ENCODE results near the gene VPS4A.
A peak's percentile ranks its signal among the peaks of the same experiment; 100 is the strongest.

The VPS4A gene

DNA sequence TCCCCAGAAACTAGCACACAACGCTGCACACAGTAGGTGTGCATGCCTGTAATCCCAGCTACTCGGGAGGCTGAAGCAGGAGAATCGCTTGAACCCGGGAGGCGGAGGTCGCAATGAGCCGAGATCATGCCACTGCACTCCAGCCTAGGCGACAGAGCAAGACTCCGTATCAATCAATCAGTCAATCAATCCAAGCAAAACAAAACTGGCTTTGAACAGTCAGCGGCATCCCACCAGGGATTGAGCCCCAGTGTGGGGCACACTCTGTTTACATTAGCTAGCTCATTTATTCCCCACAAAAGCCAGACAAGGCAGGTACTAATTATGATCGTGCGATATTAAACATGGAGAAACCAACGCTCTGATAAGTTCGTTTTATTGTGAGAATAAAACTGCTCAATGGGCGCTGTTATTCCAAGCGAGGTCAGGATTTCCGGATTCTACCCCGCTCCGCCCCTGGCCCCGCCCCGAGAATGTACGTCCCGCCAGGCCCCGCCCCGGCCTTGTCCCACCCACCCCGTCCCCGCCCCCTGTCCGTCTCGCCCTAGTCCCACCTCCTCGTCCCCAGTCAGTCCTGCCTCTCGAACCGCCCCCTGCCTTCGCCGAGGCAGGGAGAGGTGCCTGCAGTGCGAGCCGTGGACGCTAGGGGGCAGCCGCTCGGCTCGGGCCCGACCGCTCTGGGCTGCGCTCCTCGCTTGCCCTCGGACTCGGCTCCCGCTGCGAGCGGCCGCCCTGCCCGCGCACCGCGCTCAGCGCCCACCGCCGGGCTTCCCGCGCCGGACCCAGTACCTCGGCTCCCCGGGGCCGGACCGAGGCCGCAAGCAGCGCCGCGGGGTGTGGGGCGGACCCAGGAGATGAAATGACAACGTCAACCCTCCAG is at the start of gene VPS4A:
VPS4A (plus strand) TSS at position 698 of the 880 bp plus-strand sequence; CDS start at position 860, 162 bp downstream.
- peak within 1 kb of the TSS; percentile 82 for H3K27ac ChIP-seq (ENCODE audit: low read length)
- H3K27me3 ChIP-seq (ENCODE audit: low read depth, low read length), result no peaks in the 10 kb centered on the region
- peaks cover 0 to 9% of the 10 kb centered on the region in 2 donors for H3K4me1 ChIP-seq (ENCODE audit: control insufficient read depth in 1 of 2, insufficient read depth in 2 of 2, low read length in 2 of 2)
- H3K9me3 ChIP-seq (ENCODE audit: control insufficient read depth in 1 of 2, low read length in 2 of 2), result no peaks in the 10 kb centered on the region
- H3K36me3 ChIP-seq (ENCODE audit: control insufficient read depth in 1 of 2, insufficient read depth in 2 of 2, low read length in 2 of 2), result peaks cover 7% of the 10 kb centered on the region in 2 donors
- peak within 1 kb of the TSS; percentile 86 to 90 for H3K4me3 ChIP-seq (ENCODE audit: low read depth in 1 of 2, low read length in 2 of 2)

DNA sequence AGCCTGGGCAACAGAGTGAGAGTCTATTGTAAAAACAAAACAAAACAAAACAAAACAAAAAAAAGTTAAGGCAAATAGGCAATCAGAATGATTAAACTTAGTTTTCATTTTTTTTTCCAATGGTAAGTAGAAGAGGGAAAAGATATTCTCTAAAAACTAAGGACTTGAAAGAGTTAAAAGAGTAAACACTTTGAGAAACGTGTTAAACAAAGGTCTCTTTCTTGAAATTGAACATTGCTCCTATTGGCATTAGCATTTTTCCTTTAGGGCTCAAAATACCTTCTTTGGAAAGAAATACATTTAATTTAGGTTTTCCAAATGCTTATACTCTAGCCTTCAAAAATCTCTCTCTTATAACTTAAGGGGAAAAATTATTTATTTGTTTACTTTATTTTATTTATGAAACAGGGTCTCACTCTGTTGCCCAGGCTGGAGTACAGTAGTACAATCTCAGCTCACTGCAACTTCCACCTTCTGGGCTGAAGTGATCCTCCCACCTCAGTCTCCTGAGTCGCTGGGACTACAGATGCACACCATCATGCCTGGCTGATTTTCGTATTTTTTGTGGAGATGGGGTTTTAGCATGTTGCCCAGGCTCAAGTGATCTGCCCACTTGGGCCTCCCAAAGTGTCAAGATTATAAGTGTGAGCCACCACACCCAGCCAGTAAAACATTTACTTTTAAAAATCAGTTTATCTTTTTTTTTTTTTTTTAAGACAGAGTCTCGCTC is 44.7 kb upstream of the VPS4A start:
- Histone ChIP-seq H3K27me3 (ENCODE audit: low read depth, low read length) (no peaks in the 10 kb centered on the region), H3K36me3 (ENCODE audit: control insufficient read depth in 1 of 2, insufficient read depth in 2 of 2, low read length in 2 of 2) (peaks cover under 1 to 11% of the 10 kb centered on the region in 2 donors), H3K4me1 (ENCODE audit: control insufficient read depth in 1 of 2, insufficient read depth in 2 of 2, low read length in 2 of 2) (no peaks in the 10 kb centered on the region), H3K4me3 (ENCODE audit: low read depth in 1 of 2, low read length in 2 of 2) (no peak overlapping the region), H3K9me3 (ENCODE audit: control insufficient read depth in 1 of 2, low read length in 2 of 2) (no peaks in the 10 kb centered on the region), H3K27ac (ENCODE audit: low read length) (no peak overlapping the region)

DNA sequence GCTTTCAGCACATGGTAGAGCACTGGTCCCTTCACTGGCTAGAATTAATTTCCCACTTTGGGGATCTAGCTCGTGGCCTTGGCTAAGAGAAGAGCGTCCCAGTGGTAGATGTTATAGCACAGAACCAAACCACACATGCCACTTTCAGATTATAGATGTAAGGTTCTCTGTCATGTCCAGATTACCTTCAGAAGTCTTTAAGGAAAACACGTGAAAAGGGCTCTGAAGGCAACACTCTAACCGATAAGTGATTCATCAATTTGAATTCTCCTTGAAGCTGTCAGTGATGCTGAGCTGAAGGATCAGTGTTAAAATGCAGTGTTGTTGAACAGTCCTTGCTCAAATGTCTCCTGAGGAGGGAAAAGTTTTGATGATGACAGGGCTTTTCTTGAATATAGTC is 43.5 kb upstream of the VPS4A start:
- Histone ChIP-seq H3K4me3 (ENCODE audit: low read depth in 1 of 2, low read length in 2 of 2) (no peak overlapping the region), H3K27me3 (ENCODE audit: low read depth, low read length) (no peaks in the 10 kb centered on the region), H3K36me3 (ENCODE audit: control insufficient read depth in 1 of 2, insufficient read depth in 2 of 2, low read length in 2 of 2) (peaks cover 5 to 11% of the 10 kb centered on the region in 2 donors), H3K9me3 (ENCODE audit: control insufficient read depth in 1 of 2, low read length in 2 of 2) (no peaks in the 10 kb centered on the region), H3K27ac (ENCODE audit: low read length) (no peak overlapping the region), H3K4me1 (ENCODE audit: control insufficient read depth in 1 of 2, insufficient read depth in 2 of 2, low read length in 2 of 2) (no peaks in the 10 kb centered on the region)

DNA sequence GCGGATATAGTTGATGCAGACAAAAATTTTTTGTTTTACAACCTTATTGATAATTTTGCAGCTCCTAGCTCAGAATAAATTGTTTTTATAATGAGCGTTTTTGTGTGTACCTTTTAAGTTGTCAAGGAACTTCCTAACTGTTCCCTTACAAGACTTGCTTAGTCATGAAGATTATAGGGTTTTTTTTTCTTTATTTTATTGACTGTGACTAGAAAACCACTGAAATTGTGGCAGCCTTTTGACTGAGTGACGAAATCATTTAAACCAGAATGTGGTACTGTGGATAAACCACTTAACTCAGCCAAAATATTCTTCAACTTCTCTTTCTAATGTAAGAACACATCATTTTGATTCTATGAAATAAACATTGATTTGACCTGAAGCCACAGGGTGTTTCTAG is 40.8 kb upstream of the VPS4A start:
- H3K27me3 ChIP-seq (ENCODE audit: low read depth, low read length), result no peaks in the 10 kb centered on the region
- no peak overlapping the region for H3K4me3 ChIP-seq (ENCODE audit: low read depth in 1 of 2, low read length in 2 of 2)
- H3K36me3 ChIP-seq (ENCODE audit: control insufficient read depth in 1 of 2, insufficient read depth in 2 of 2, low read length in 2 of 2), result peaks cover 5 to 8% of the 10 kb centered on the region in 2 donors
- H3K27ac ChIP-seq (ENCODE audit: low read length), result no peak overlapping the region
- H3K4me1 ChIP-seq (ENCODE audit: control insufficient read depth in 1 of 2, insufficient read depth in 2 of 2, low read length in 2 of 2), result peaks cover 0 to 1% of the 10 kb centered on the region in 2 donors
- no peaks in the 10 kb centered on the region for H3K9me3 ChIP-seq (ENCODE audit: control insufficient read depth in 1 of 2, low read length in 2 of 2)

DNA sequence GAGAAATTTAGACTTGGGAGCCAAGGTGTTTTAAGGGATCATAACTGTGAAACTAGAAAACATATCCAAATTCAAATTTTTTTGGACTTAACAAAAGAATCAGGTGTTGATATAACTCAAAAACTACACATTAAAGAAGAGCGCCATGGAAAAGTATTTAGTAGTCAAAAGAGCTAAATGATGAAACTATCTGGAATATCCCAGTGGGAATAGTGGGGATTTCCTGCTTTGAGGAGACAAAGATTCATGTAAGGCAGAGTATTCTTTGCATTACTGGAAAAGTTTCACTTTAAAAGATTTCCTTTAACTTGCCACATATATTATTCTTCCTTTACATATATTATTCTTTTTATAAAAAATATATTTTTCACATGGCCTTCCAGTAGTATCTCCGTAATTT is 40.3 kb upstream of the VPS4A start:
- Histone ChIP-seq H3K27me3 (ENCODE audit: low read depth, low read length) (no peaks in the 10 kb centered on the region), H3K27ac (ENCODE audit: low read length) (no peak overlapping the region), H3K4me1 (ENCODE audit: control insufficient read depth in 1 of 2, insufficient read depth in 2 of 2, low read length in 2 of 2) (peaks cover 0 to 6% of the 10 kb centered on the region in 2 donors), H3K36me3 (ENCODE audit: control insufficient read depth in 1 of 2, insufficient read depth in 2 of 2, low read length in 2 of 2) (peaks cover 5 to 8% of the 10 kb centered on the region in 2 donors), H3K4me3 (ENCODE audit: low read depth in 1 of 2, low read length in 2 of 2) (no peak overlapping the region), H3K9me3 (ENCODE audit: control insufficient read depth in 1 of 2, low read length in 2 of 2) (no peaks in the 10 kb centered on the region)

DNA sequence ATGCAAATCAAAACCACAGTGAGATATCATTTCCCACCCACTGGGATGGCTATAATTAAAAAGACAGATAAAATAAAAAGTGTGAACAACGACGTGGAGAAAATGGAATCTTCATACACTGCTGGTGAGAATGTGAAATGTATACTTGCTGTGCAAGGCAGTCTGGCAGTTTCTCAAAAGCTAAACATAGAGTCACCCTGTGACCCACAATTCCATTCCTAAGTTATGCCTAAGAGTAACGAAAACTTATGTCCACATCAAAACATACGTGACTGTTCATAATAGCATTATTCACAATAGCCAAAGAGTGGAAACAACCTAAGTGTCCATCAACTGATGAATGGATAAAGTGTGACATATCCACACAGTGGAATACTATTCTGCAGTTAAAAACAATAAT is 38.1 kb upstream of the VPS4A start:
- Histone ChIP-seq H3K27me3 (ENCODE audit: low read depth, low read length) (no peaks in the 10 kb centered on the region), H3K9me3 (ENCODE audit: control insufficient read depth in 1 of 2, low read length in 2 of 2) (no peaks in the 10 kb centered on the region), H3K27ac (ENCODE audit: low read length) (no peak overlapping the region), H3K4me3 (ENCODE audit: low read depth in 1 of 2, low read length in 2 of 2) (no peak overlapping the region), H3K36me3 (ENCODE audit: control insufficient read depth in 1 of 2, insufficient read depth in 2 of 2, low read length in 2 of 2) (peaks cover 5 to 8% of the 10 kb centered on the region in 2 donors), H3K4me1 (ENCODE audit: control insufficient read depth in 1 of 2, insufficient read depth in 2 of 2, low read length in 2 of 2) (peaks cover 3 to 16% of the 10 kb centered on the region in 2 donors)

DNA sequence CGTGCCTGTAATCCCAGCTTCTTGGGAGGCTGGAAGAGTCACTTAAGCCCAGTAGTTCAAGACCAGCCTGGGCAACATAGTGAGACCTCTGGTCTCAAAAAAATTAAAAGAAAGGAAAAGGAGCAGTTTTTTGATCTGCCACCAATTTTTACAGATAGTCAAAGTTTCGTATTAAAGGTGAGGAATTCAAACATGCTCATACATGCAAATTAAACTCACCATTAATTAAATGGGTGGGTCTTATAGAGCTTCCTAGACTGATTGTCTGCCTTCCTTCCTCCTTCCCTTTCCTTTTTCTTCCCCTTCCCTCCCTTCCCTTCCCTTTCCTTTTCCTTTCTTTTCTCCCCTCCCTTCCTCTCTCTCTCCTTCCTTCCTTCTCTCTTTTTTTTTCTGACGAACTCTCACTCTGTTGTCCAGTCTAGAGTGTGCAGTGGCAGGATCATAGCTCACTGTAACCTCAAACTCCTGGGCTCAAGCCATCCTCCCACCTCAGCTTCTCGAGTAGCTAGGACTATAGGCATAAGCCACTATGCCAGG is 36.4 kb upstream of the VPS4A start:
- no peaks in the 10 kb centered on the region for H3K27me3 ChIP-seq (ENCODE audit: low read depth, low read length)
- H3K36me3 ChIP-seq (ENCODE audit: control insufficient read depth in 1 of 2, insufficient read depth in 2 of 2, low read length in 2 of 2), result peaks cover 5 to 8% of the 10 kb centered on the region in 2 donors
- no peaks in the 10 kb centered on the region for H3K9me3 ChIP-seq (ENCODE audit: control insufficient read depth in 1 of 2, low read length in 2 of 2)
- H3K4me3 ChIP-seq (ENCODE audit: low read depth in 1 of 2, low read length in 2 of 2), result no peak overlapping the region
- peaks cover 3 to 16% of the 10 kb centered on the region in 2 donors for H3K4me1 ChIP-seq (ENCODE audit: control insufficient read depth in 1 of 2, insufficient read depth in 2 of 2, low read length in 2 of 2)
- peak overlapping the region; percentile 6 for H3K27ac ChIP-seq (ENCODE audit: low read length)

DNA sequence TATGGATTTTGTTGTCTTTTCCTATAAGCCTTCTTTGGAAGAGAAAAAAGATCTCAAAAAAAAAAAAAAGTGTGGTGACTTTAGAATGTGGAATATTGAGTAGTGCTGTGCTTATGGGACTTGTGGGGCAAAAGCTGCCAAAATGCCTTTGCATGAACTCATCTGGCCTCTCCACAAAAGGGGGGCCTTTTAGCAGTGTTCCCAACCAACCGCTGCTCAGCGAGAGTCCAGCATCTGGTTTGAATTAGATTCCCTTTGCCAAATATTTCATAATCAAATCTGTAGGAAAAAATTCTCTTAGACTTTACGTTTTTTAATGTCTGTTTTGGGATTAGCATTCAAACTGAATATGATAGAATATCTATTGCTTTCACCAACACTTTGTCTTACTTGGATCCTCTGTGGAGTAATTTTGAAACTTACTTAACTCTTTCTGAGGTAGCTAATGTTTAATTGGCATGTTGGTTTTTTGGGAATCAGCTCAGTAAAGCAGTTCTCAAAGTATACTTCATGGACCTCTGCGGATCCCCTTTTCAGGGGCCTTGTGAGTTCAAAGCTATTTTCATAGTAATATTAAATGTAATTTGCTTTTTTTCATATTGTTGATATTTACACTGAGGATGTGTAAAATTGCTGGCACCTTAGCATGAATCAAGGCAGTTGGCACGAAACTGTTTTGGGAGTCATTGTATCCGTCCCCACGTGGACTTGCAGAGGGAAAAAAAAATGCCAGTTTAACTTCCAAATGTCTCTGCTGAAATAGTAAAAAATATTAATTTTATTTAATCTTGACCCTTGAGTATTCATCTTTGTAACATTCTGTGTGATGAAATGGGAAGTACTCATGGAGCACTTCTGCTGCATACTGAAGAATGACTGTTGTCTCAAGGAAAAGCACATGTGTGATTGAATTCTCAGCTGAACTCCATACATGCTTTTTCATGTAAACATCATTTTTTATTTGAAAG is 34.7 kb upstream of the VPS4A start:
- no peaks in the 10 kb centered on the region for H3K27me3 ChIP-seq (ENCODE audit: low read depth, low read length)
- no peaks in the 10 kb centered on the region for H3K9me3 ChIP-seq (ENCODE audit: control insufficient read depth in 1 of 2, low read length in 2 of 2)
- peaks cover 0 to 5% of the 10 kb centered on the region in 2 donors for H3K36me3 ChIP-seq (ENCODE audit: control insufficient read depth in 1 of 2, insufficient read depth in 2 of 2, low read length in 2 of 2)
- H3K27ac ChIP-seq (ENCODE audit: low read length), result peak overlapping the region; percentile 6
- H3K4me1 ChIP-seq (ENCODE audit: control insufficient read depth in 1 of 2, insufficient read depth in 2 of 2, low read length in 2 of 2), result peaks cover 3 to 16% of the 10 kb centered on the region in 2 donors
- H3K4me3 ChIP-seq (ENCODE audit: low read depth in 1 of 2, low read length in 2 of 2), result no peak overlapping the region

DNA sequence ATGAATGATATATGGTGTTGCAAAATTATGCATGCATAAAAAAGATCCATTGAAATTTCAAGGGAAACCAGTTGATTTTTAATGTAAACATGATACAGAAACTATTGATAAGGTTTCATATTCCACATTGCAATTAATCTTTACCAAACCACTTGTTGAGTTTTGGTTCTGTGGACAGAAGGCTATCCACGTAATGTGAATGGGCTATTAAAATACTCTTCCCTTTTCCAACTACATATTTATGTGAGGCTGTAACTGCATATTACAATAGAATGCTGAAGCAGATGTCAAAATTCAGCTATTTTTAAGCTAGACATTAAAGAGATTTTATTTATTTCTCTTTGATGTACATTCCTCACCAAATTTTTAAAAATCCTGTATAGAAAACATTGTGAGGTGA is 33.7 kb upstream of the VPS4A start:
- H3K27me3 ChIP-seq (ENCODE audit: low read depth, low read length), result no peaks in the 10 kb centered on the region
- no peaks in the 10 kb centered on the region for H3K36me3 ChIP-seq (ENCODE audit: control insufficient read depth in 1 of 2, insufficient read depth in 2 of 2, low read length in 2 of 2)
- no peaks in the 10 kb centered on the region for H3K9me3 ChIP-seq (ENCODE audit: control insufficient read depth in 1 of 2, low read length in 2 of 2)
- H3K27ac ChIP-seq (ENCODE audit: low read length), result no peak overlapping the region
- H3K4me3 ChIP-seq (ENCODE audit: low read depth in 1 of 2, low read length in 2 of 2), result no peak overlapping the region
- peaks cover 3 to 16% of the 10 kb centered on the region in 2 donors for H3K4me1 ChIP-seq (ENCODE audit: control insufficient read depth in 1 of 2, insufficient read depth in 2 of 2, low read length in 2 of 2)

DNA sequence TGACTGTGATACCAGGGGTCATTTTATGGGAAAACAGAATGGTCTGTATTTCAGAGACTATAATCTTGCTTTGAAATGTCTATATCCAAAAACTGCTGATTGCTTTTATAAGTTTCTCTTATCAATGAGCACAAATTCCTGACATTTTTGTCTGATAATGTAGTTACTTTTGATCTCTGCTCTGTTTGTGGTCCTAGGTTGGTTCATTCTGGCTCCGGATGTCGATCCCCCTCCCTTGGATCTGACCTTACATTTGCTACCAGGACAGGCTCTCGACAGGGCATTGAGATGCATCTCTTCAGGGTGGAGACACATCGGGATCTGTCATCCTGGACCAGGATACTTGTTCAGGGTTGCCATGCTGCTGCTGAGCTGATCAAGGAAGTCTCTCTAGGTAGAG is 27.3 kb upstream of the VPS4A start:
- no peak overlapping the region for H3K27ac ChIP-seq (ENCODE audit: low read length)
- no peaks in the 10 kb centered on the region for H3K4me1 ChIP-seq (ENCODE audit: control insufficient read depth in 1 of 2, insufficient read depth in 2 of 2, low read length in 2 of 2)
- peaks cover 4 to 14% of the 10 kb centered on the region in 2 donors for H3K36me3 ChIP-seq (ENCODE audit: control insufficient read depth in 1 of 2, insufficient read depth in 2 of 2, low read length in 2 of 2)
- no peaks in the 10 kb centered on the region for H3K9me3 ChIP-seq (ENCODE audit: control insufficient read depth in 1 of 2, low read length in 2 of 2)
- H3K4me3 ChIP-seq (ENCODE audit: low read depth in 1 of 2, low read length in 2 of 2), result no peak overlapping the region
- no peaks in the 10 kb centered on the region for H3K27me3 ChIP-seq (ENCODE audit: low read depth, low read length)
